Endothelial cell of umbilical vein (primary cell): ENCODE results near the gene KCNQ5. TPM values are rescaled to one million over a fixed set of nuclear protein-coding genes. Genes with fewer than 3 reads are reported as not detected.

ENCODE experiments used
- BruUV-seq: library from RNA; stranded (reverse); fragments of 400-500 nt; replicated peaks from 2 replicates; lab custom pipeline; 2021; lab: Mats Ljungman, UMichigan
- CTCF ChIA-PET: fragments of 300-600, 350-600 bp; sonication (Branson Sonifier 250); formaldehyde crosslinking; loops from one replicate; lab custom pipeline; 2021; ENCODE audit warnings: antibody characterized with exemption, inconsistent platforms; lab: Charles Lee
- POLR2A ChIA-PET: fragments of 300-600, 350-600 bp; sonication (Branson Sonifier 250); formaldehyde crosslinking; loops from one replicate; lab custom pipeline; 2021; ENCODE audit warnings: antibody characterized with exemption, inconsistent platforms; lab: Charles Lee
- DNase-seq: peaks from one replicate; pipeline ENCODE4 v3.0.0-alpha.2; 2011; ENCODE audit warnings: low read depth, low spot score
- FAIRE-seq: peaks from 2 replicates; lab custom pipeline; 2011; peaks lifted over from hg19 to GRCh38; lab: Jason Lieb, UNC
- H2AFZ ChIP-seq: 2 replicates; pipeline ENCODE4 v1.6.0; 2012; ENCODE audit warnings: low read depth, low read length, control low read depth, inconsistent platforms
- H3K27ac ChIP-seq: 2 replicates; pipeline ENCODE4 v1.5.1; 2011; ENCODE audit warnings: low read depth, mild to moderate bottlenecking, control low read depth, low read length, moderate library complexity; ENCODE audit not compliant: insufficient read depth
- H3K27me3 ChIP-seq, 2 experiments: 2 replicates each; pipeline versions ENCODE4 v1.6.0 to v1.6.1; 2011; ENCODE audit warnings: low read length in 2 of 2, mixed read lengths in 1 of 2; ENCODE audit not compliant: control insufficient read depth in 2 of 2, insufficient read depth in 2 of 2
- H3K36me3 ChIP-seq, 2 experiments: 2 replicates in 1 of 2; 3 replicates in 1 of 2; pipeline ENCODE4 v1.5.1; 2011; ENCODE audit warnings: low read length in 2 of 2, mild to moderate bottlenecking in 1 of 2, moderate library complexity in 1 of 2; ENCODE audit not compliant: control insufficient read depth in 2 of 2, insufficient read depth in 2 of 2; ENCODE audit errors: extremely low read depth in 1 of 2
- H3K4me1 ChIP-seq: 3 replicates; pipeline ENCODE4 v1.5.1; 2011; ENCODE audit warnings: mild to moderate bottlenecking, low read length; ENCODE audit not compliant: control insufficient read depth, insufficient read depth; ENCODE audit errors: extremely low read depth
- H3K4me2 ChIP-seq: 2 replicates; pipeline ENCODE4 v1.6.1; 2011; ENCODE audit warnings: low read length, control low read depth, mixed read lengths; ENCODE audit not compliant: insufficient read depth
- H3K4me3 ChIP-seq, 3 experiments: fragments of 200-600 bp in 1 of 3; sonication (generic), shearing (Covaris generic) in 1 of 3; replicated peaks in 1 of 3; 2 replicates each; pipeline ENCODE4 v1.5.1; 2011 to 2016; ENCODE audit warnings: control low read depth in 3 of 3, low read length in 3 of 3, mild to moderate bottlenecking in 2 of 3, inconsistent platforms in 1 of 3, low read depth in 1 of 3, moderate library complexity in 1 of 3; ENCODE audit not compliant: insufficient read depth in 1 of 3
- H3K79me2 ChIP-seq: 2 replicates; pipeline ENCODE4 v1.6.0; 2012; ENCODE audit warnings: low read length, inconsistent platforms; ENCODE audit not compliant: control insufficient read depth, insufficient read depth
- H3K9ac ChIP-seq: replicated peaks from 2 replicates; pipeline ENCODE3; 2011; ENCODE audit warnings: low read length, control low read depth; ENCODE audit not compliant: insufficient read depth; ENCODE audit errors: extremely low read depth
- H3K9me1 ChIP-seq: replicated peaks from 3 replicates; pipeline ENCODE4 v1.6.0; 2011; ENCODE audit warnings: mild to moderate bottlenecking, low read length; ENCODE audit not compliant: control insufficient read depth, insufficient read depth; ENCODE audit errors: extremely low read depth
- H3K9me3 ChIP-seq: replicated peaks from 2 replicates; pipeline ENCODE4 v1.5.1; 2012; ENCODE audit warnings: low read length, inconsistent platforms; ENCODE audit not compliant: control insufficient read depth, insufficient read depth
- H4K20me1 ChIP-seq: replicated peaks from 2 replicates; pipeline ENCODE3; 2011; ENCODE audit warnings: mild to moderate bottlenecking, low read length; ENCODE audit not compliant: control insufficient read depth, insufficient read depth; ENCODE audit errors: extremely low read depth
- CTCF ChIP-seq, 2 donors: IDR thresholded peaks; 1 replicate in 1 of 2; 2 replicates in 1 of 2; pipeline ENCODE4 v1.5.1; 2011; ENCODE audit warnings: low read length in 2 of 2, mild to moderate bottlenecking in 2 of 2, moderate library complexity in 2 of 2, control low read depth in 1 of 2, inconsistent platforms in 1 of 2, low read depth in 1 of 2; ENCODE audit not compliant: insufficient read depth in 1 of 2; ENCODE audit errors: extremely low read depth in 1 of 2
- EZH2 ChIP-seq: IDR thresholded peaks from 2 replicates; pipeline ENCODE4 v1.6.1; 2012; ENCODE audit warnings: borderline replicate concordance, low read depth, mild to moderate bottlenecking, moderate library complexity, low read length, inconsistent platforms; ENCODE audit not compliant: severe bottlenecking
- FOS ChIP-seq: IDR thresholded peaks from 2 replicates; pipeline ENCODE4 v1.6.1; 2011; ENCODE audit warnings: mild to moderate bottlenecking, low read length, moderate library complexity, borderline replicate concordance; ENCODE audit not compliant: insufficient read depth
- GATA2 ChIP-seq: IDR thresholded peaks from 2 replicates; pipeline ENCODE4 v1.7.0; 2011; ENCODE audit warnings: low read depth, mild to moderate bottlenecking, moderate library complexity, mixed read lengths, low read length; ENCODE audit not compliant: insufficient read length, insufficient read depth
- JUN ChIP-seq: IDR thresholded peaks from 2 replicates; pipeline ENCODE4 v1.6.1; 2011; ENCODE audit warnings: borderline replicate concordance, low read depth; ENCODE audit not compliant: insufficient read length, insufficient read depth
- MAX ChIP-seq: IDR thresholded peaks from 2 replicates; pipeline ENCODE4 v1.6.1; 2011; ENCODE audit not compliant: insufficient read depth, insufficient read length
- MYC ChIP-seq: IDR thresholded peaks from one replicate; pipeline ENCODE4 v1.6.1; 2011; ENCODE audit warnings: mild to moderate bottlenecking, low read depth, low read length
- POLR2A ChIP-seq: IDR thresholded peaks from 2 replicates; pipeline ENCODE4 v1.6.1; 2012; ENCODE audit warnings: low read depth, mild to moderate bottlenecking, control low read depth, low read length
- POLR2AphosphoS5 ChIP-seq: IDR thresholded peaks from 2 replicates; pipeline ENCODE4 v1.6.1; 2012; ENCODE audit warnings: low read depth, mild to moderate bottlenecking, control low read depth, low read length, moderate library complexity; ENCODE audit not compliant: insufficient read depth
- dilution Hi-C: fragments of 300-500 bp; cut with MboI; formaldehyde crosslinking; loops from one replicate; pipeline ENCODE4 v1.15.0; 2019; ENCODE audit warnings: low sequenced_read_pairs; ENCODE audit not compliant: extremely low pct_ligation_motif_present
- intact Hi-C: fragments of 100-400 bp; cut with micrococcal nuclease; formaldehyde crosslinking; loops from one replicate; pipeline ENCODE4 v1.10.0; 2022
- polyA plus RNA-seq, 4 experiments: library from polyadenylated mRNA; depleted of rRNA in 3 of 4; stranded (reverse) in 3 of 4; unstranded in 1 of 4; fragments of >200 nt; gene quantifications; 2 replicates each; pipeline versions ENCODE4 v1.2.1 to v1.2.3, GENCODE V29; 2011 to 2012; ENCODE audit warnings: missing spikeins in 1 of 4
- total RNA-seq: library from RNA; stranded (reverse); gene quantifications from 2 replicates; pipeline ENCODE4 v1.2.3, GENCODE V29; 2021

KCNQ5 gene
- total and polyA plus RNA-seq, 2 donors (not counting 3 experiments of a cell fraction or from before 2014, with no cell fraction given), result 0.22 TPM; not detected in 1

- no peak overlapping the region for H2AFZ ChIP-seq
- no peak for FAIRE-seq
- H3K79me2 ChIP-seq, result no peaks in the 10 kb centered on the region
- H3K9me1 ChIP-seq, result no peaks in the 10 kb centered on the region
- H3K4me1 ChIP-seq, result no peaks in the 10 kb centered on the region
- POLR2A ChIA-PET, result no interaction called here
- peaks cover 0 to 5% of the 10 kb centered on the region in 2 experiments for H3K27me3 ChIP-seq
- no peak overlapping the region for H3K27ac ChIP-seq
- H3K4me2 ChIP-seq, result no peak overlapping the region
- TF ChIP-seq JUN (no peak), MYC (no peak), MAX (no peak), CTCF (IDR thresholded peaks at IDR 0.05; ENCODE audit: extremely low read depth in 1 of 2, insufficient read depth in 1 of 2, low read depth in 1 of 2, low read length in 2 of 2) (no peak), GATA2 (no peak), POLR2AphosphoS5 (no peak), POLR2A (no peak), EZH2 (no peak), FOS (no peak)
- H3K4me3 ChIP-seq, result no peak overlapping the region
- H3K36me3 ChIP-seq, result no peaks in the 10 kb centered on the region
- DNase-seq, result no peak
- H4K20me1 ChIP-seq, result no peaks in the 10 kb centered on the region
- dilution Hi-C loops, result no loop called here
- H3K9ac ChIP-seq, result no peak overlapping the region
- CTCF ChIA-PET, result no interaction called here
- H3K9me3 ChIP-seq, result no peaks in the 10 kb centered on the region
- intact Hi-C loops, result no loop called here
- no TSS peak for BruUV-seq
These were observed 289.7 kb downstream of the KCNQ5 start for GRCh38 chr6:72911463-72912155.
